WTC11 (cell line): ENCODE measurements around the gene NOS3. TPM values are rescaled to one million over a fixed set of nuclear protein-coding genes. Genes with fewer than 3 reads are reported as not detected.

Experiments
- ATAC-seq: fragments of 200-7000 bp; cut with Tn5 transposase; 2 replicates; pipeline ENCODE4 v1.10.0; 2021; ENCODE audit warnings: mild to moderate bottlenecking, moderate library complexity
- CTCF ChIA-PET: fragments of 300-600 bp; sonication (Branson Sonifier 250); formaldehyde crosslinking; loops from one replicate; lab custom pipeline; 2021; ENCODE audit warnings: antibody characterized with exemption; lab: Charles Lee
- POLR2A ChIA-PET: fragments of 350-600 bp; sonication (Branson Sonifier 250); formaldehyde crosslinking; loops from one replicate; lab custom pipeline; 2021; ENCODE audit warnings: antibody characterized with exemption; lab: Charles Lee
- DNase-seq: peaks from one replicate; pipeline ENCODE4 v3.0.0; 2021; ENCODE audit warnings: low spot score
- H3K27ac Mint-ChIP-seq: 2 replicates; pipeline ENCODE4 v1.8.0; 2021; ENCODE audit warnings: mixed read lengths
- H3K27me3 Mint-ChIP-seq: 2 replicates; pipeline ENCODE4 v1.8.0; 2021; ENCODE audit warnings: low read depth, mild to moderate bottlenecking, moderate library complexity, mixed read lengths
- H3K36me3 Mint-ChIP-seq: 2 replicates; pipeline ENCODE4 v1.8.0; 2021; ENCODE audit warnings: mixed read lengths
- H3K4me1 Mint-ChIP-seq: 2 replicates; pipeline ENCODE4 v1.8.0; 2022; ENCODE audit warnings: mixed read lengths
- H3K4me3 Mint-ChIP-seq: 2 replicates; pipeline ENCODE4 v1.8.0; 2021; ENCODE audit warnings: mild to moderate bottlenecking, moderate library complexity, mixed read lengths
- H3K9me3 Mint-ChIP-seq: 2 replicates; pipeline ENCODE4 v1.8.0; 2021; ENCODE audit warnings: mixed read lengths
- FOXK1 ChIP-seq: sonication (generic); formaldehyde crosslinking; IDR thresholded peaks from 2 replicates; pipeline ENCODE4 v1.8.0; 2022; ENCODE audit warnings: mild to moderate bottlenecking, moderate library complexity, missing genetic modification reagents
- GTF2I ChIP-seq: fragments of 250-450 bp; sonication (Bioruptor Pico); conservative IDR thresholded peaks from 2 replicates; pipeline ENCODE4 v1.4.0; 2021; ENCODE audit warnings: mild to moderate bottlenecking
- NFE2L1 ChIP-seq: sonication (generic); formaldehyde crosslinking; IDR thresholded peaks from 2 replicates; pipeline ENCODE4 v1.8.1; 2023; ENCODE audit warnings: missing genetic modification reagents
- NR1H2 ChIP-seq: sonication (generic); formaldehyde crosslinking; IDR thresholded peaks from 2 replicates; pipeline ENCODE4 v1.9.0; 2021; ENCODE audit warnings: mild to moderate bottlenecking, moderate library complexity, missing genetic modification reagents
- NR3C1 ChIP-seq: sonication (generic); formaldehyde crosslinking; conservative IDR thresholded peaks from 2 replicates; pipeline ENCODE4 v1.8.1; 2023; ENCODE audit warnings: low read depth, mild to moderate bottlenecking, missing genetic modification reagents
- OVOL2 ChIP-seq: fragments of 250-450 bp; sonication (Bioruptor Pico); IDR thresholded peaks from 2 replicates; pipeline ENCODE4 v1.9.0; 2021; ENCODE audit warnings: mild to moderate bottlenecking, borderline replicate concordance
- SP1 ChIP-seq: sonication (generic); formaldehyde crosslinking; conservative IDR thresholded peaks from 2 replicates; pipeline ENCODE4 v1.8.1; 2022; ENCODE audit warnings: missing genetic modification reagents
- TEAD4 ChIP-seq: sonication (generic); formaldehyde crosslinking; IDR thresholded peaks from 2 replicates; pipeline ENCODE4 v1.8.0; 2022; ENCODE audit warnings: mild to moderate bottlenecking, missing genetic modification reagents
- ZNF232 ChIP-seq: sonication (generic); formaldehyde crosslinking; IDR thresholded peaks from 2 replicates; pipeline ENCODE4 v1.8.0; 2022; ENCODE audit warnings: mild to moderate bottlenecking, missing genetic modification reagents
- ZNF416 ChIP-seq: fragments of 250-450 bp; sonication (Bioruptor Pico); IDR thresholded peaks from 2 replicates; pipeline ENCODE4 v1.9.0; 2021; ENCODE audit warnings: mild to moderate bottlenecking, inconsistent platforms
- ZNF423 ChIP-seq: fragments of 250-450 bp; sonication (Bioruptor Pico); IDR thresholded peaks from 2 replicates; pipeline ENCODE4 v2.1.2; 2022; ENCODE audit warnings: mild to moderate bottlenecking, moderate library complexity
- total RNA-seq: library from RNA; stranded (reverse); gene quantifications from 3 replicates; pipeline ENCODE4 v1.2.3, GENCODE V29; 2021
- TF ChIP-seq, protein P1 (sequence below): sonication (generic); formaldehyde crosslinking; IDR thresholded peaks from 2 replicates; pipeline ENCODE4 v1.8.1; 2023; ENCODE audit warnings: mild to moderate bottlenecking, missing genetic modification reagents, moderate library complexity
- TF ChIP-seq, protein P2 (sequence below): fragments of 250-450 bp; sonication (Bioruptor Pico); IDR thresholded peaks from 2 replicates; pipeline ENCODE4 v1.9.0; 2021; ENCODE audit warnings: moderate library complexity, mild to moderate bottlenecking, inconsistent platforms, borderline replicate concordance
- TF ChIP-seq, protein P3 (sequence below): sonication (generic); formaldehyde crosslinking; IDR thresholded peaks from 2 replicates; pipeline ENCODE4 v1.8.1; 2023; ENCODE audit warnings: mild to moderate bottlenecking, moderate library complexity, missing genetic modification reagents
- TF ChIP-seq, protein P4 (sequence below): sonication (generic); formaldehyde crosslinking; IDR thresholded peaks from 2 replicates; pipeline ENCODE4 v1.8.0; 2022; ENCODE audit warnings: mild to moderate bottlenecking, missing genetic modification reagents
- TF ChIP-seq, protein P5 (sequence below): sonication (generic); formaldehyde crosslinking; IDR thresholded peaks from 2 replicates; pipeline ENCODE4 v1.8.1; 2022; ENCODE audit warnings: mild to moderate bottlenecking, missing genetic modification reagents, moderate library complexity, borderline replicate concordance
- TF ChIP-seq, protein P6 (sequence below): fragments of 250-450 bp; sonication (Bioruptor Pico); IDR thresholded peaks from 2 replicates; pipeline ENCODE4 v1.9.0; 2021; ENCODE audit warnings: mild to moderate bottlenecking, borderline replicate concordance
- TF ChIP-seq, protein P7 (sequence below): sonication (generic); formaldehyde crosslinking; IDR thresholded peaks from 2 replicates; pipeline ENCODE4 v1.8.0; 2022; ENCODE audit warnings: mild to moderate bottlenecking, missing genetic modification reagents
- TF ChIP-seq, protein P8 (sequence below): sonication (generic); formaldehyde crosslinking; IDR thresholded peaks from 2 replicates; pipeline ENCODE4 v1.8.1; 2023; ENCODE audit warnings: mild to moderate bottlenecking, missing genetic modification reagents

Gene NOS3
- total RNA-seq, 1 experiment from 2014 or later: 6.6 TPM

DNA sequence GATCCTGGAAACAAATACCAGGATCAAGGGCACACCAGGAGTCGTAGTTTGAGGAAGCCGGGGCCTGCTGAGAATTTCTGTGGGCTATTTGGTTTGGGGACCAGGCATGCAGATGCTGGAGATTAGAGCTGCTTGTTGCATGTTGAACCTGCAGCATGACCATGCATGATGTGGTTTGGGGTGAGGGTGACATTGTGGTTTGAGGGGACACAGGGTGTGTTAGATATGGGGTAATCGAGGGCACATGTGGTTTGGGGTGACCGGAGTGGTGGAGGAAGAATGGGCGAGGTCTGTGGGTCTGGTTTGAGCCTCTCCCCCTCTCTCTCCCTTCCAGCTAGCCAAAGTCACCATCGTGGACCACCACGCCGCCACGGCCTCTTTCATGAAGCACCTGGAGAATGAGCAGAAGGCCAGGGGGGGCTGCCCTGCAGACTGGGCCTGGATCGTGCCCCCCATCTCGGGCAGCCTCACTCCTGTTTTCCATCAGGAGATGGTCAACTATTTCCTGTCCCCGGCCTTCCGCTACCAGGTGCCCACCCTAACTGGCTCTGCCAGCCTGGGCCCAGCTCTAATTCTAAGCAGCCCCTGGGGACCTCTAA lies 10.2 kb downstream of the NOS3 start (continued):
- TF ChIP-seq, protein P1, sequence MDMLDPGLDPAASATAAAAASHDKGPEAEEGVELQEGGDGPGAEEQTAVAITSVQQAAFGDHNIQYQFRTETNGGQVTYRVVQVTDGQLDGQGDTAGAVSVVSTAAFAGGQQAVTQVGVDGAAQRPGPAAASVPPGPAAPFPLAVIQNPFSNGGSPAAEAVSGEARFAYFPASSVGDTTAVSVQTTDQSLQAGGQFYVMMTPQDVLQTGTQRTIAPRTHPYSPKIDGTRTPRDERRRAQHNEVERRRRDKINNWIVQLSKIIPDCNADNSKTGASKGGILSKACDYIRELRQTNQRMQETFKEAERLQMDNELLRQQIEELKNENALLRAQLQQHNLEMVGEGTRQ (CRISPR knock-in tag): no peak
- TF ChIP-seq NR1H2: no peak

DNA sequence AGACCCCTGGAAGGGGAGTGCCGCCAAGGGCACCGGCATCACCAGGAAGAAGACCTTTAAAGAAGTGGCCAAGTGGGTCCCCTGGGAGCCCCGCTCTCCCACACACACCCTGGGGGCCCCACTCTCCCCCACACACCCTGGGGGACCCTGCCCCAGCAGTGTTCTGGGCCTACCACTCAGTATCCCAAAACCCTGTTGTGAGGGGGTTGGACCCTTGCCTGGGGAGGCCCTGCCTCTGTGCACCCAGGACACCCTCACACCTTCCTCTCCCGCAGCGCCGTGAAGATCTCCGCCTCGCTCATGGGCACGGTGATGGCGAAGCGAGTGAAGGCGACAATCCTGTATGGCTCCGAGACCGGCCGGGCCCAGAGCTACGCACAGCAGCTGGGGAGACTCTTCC lies 10.7 kb downstream of the NOS3 start:
- no peak overlapping the region for H3K27ac Mint-ChIP-seq
- H3K36me3 Mint-ChIP-seq: no peaks in the 10 kb centered on the region
- no peak overlapping the region for H3K4me3 Mint-ChIP-seq
- ATAC-seq (no peak), DNase-seq (no peak)
- H3K27me3 Mint-ChIP-seq: peaks cover 2% of the 10 kb centered on the region; the same call in 1 of the 2 replicates
- H3K9me3 Mint-ChIP-seq: no peaks in the 10 kb centered on the region
- ChIA-PET POLR2A (no interaction called here), CTCF (interaction anchor here (1.1 kb wide), 1 partner anchor 17 kb away, joined by 6 read pairs; no protein-coding TSS in a partner anchor)
- H3K4me1 Mint-ChIP-seq: 0 out of 2 replicates have a peak, but pooled peaks cover 2% of the 10 kb centered on the region
- TF ChIP-seq, protein P2, sequence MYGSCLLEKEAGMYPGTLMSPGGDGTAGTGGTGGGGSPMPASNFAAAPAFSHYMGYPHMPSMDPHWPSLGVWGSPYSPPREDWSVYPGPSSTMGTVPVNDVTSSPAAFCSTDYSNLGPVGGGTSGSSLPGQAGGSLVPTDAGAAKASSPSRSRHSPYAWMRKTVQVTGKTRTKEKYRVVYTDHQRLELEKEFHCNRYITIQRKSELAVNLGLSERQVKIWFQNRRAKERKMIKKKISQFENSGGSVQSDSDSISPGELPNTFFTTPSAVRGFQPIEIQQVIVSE (CRISPR knock-in tag): no peak
- TF ChIP-seq, protein P3, sequence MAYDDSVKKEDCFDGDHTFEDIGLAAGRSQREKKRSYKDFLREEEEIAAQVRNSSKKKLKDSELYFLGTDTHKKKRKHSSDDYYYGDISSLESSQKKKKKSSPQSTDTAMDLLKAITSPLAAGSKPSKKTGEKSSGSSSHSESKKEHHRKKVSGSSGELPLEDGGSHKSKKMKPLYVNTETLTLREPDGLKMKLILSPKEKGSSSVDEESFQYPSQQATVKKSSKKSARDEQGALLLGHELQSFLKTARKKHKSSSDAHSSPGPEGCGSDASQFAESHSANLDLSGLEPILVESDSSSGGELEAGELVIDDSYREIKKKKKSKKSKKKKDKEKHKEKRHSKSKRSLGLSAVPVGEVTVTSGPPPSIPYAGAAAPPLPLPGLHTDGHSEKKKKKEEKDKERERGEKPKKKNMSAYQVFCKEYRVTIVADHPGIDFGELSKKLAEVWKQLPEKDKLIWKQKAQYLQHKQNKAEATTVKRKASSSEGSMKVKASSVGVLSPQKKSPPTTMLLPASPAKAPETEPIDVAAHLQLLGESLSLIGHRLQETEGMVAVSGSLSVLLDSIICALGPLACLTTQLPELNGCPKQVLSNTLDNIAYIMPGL (CRISPR knock-in tag): no peak
- no peak for TF ChIP-seq TEAD4 (CRISPR knock-in tag)
- TF ChIP-seq ZNF423 (CRISPR knock-in tag): no peak
- no peak for TF ChIP-seq NR3C1 (CRISPR knock-in tag)
- no peak for TF ChIP-seq ZNF416
- TF ChIP-seq ZNF232: no peak
- TF ChIP-seq, protein P4, sequence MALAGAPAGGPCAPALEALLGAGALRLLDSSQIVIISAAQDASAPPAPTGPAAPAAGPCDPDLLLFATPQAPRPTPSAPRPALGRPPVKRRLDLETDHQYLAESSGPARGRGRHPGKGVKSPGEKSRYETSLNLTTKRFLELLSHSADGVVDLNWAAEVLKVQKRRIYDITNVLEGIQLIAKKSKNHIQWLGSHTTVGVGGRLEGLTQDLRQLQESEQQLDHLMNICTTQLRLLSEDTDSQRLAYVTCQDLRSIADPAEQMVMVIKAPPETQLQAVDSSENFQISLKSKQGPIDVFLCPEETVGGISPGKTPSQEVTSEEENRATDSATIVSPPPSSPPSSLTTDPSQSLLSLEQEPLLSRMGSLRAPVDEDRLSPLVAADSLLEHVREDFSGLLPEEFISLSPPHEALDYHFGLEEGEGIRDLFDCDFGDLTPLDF: no peak
- TF ChIP-seq, protein P5, sequence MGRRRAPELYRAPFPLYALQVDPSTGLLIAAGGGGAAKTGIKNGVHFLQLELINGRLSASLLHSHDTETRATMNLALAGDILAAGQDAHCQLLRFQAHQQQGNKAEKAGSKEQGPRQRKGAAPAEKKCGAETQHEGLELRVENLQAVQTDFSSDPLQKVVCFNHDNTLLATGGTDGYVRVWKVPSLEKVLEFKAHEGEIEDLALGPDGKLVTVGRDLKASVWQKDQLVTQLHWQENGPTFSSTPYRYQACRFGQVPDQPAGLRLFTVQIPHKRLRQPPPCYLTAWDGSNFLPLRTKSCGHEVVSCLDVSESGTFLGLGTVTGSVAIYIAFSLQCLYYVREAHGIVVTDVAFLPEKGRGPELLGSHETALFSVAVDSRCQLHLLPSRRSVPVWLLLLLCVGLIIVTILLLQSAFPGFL (CRISPR knock-in tag): no peak
- TF ChIP-seq FOXK1: no peak
- TF ChIP-seq, protein P6, sequence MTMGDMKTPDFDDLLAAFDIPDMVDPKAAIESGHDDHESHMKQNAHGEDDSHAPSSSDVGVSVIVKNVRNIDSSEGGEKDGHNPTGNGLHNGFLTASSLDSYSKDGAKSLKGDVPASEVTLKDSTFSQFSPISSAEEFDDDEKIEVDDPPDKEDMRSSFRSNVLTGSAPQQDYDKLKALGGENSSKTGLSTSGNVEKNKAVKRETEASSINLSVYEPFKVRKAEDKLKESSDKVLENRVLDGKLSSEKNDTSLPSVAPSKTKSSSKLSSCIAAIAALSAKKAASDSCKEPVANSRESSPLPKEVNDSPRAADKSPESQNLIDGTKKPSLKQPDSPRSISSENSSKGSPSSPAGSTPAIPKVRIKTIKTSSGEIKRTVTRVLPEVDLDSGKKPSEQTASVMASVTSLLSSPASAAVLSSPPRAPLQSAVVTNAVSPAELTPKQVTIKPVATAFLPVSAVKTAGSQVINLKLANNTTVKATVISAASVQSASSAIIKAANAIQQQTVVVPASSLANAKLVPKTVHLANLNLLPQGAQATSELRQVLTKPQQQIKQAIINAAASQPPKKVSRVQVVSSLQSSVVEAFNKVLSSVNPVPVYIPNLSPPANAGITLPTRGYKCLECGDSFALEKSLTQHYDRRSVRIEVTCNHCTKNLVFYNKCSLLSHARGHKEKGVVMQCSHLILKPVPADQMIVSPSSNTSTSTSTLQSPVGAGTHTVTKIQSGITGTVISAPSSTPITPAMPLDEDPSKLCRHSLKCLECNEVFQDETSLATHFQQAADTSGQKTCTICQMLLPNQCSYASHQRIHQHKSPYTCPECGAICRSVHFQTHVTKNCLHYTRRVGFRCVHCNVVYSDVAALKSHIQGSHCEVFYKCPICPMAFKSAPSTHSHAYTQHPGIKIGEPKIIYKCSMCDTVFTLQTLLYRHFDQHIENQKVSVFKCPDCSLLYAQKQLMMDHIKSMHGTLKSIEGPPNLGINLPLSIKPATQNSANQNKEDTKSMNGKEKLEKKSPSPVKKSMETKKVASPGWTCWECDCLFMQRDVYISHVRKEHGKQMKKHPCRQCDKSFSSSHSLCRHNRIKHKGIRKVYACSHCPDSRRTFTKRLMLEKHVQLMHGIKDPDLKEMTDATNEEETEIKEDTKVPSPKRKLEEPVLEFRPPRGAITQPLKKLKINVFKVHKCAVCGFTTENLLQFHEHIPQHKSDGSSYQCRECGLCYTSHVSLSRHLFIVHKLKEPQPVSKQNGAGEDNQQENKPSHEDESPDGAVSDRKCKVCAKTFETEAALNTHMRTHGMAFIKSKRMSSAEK: no peak

DNA sequence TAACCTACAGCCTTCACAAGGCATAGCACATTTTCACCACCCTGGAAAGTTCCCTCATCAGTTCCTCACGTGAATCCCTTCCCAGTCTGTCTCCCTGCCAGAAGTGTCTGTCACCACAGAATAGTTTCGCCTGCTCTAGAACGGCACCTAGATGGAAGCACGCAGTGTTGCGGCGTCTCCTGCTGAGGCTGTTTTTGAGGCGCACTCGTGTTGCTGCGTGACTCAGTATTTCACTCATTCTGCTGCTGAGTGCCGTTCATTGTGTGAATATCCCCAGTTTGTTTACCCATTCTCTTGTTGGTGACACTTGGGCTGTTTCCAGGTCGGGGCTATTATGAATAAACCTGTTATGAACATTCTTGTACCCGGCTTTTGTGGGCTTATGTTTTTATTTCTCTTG lies 12.8 kb downstream of the NOS3 start:
- no peaks in the 10 kb centered on the region for H3K27me3 Mint-ChIP-seq
- CTCF ChIA-PET: no interaction called here
- no peaks in the 10 kb centered on the region for H3K36me3 Mint-ChIP-seq
- H3K4me1 Mint-ChIP-seq: peaks cover 10% of the 10 kb centered on the region
- no peaks in the 10 kb centered on the region for H3K9me3 Mint-ChIP-seq
- no peak overlapping the region for H3K4me3 Mint-ChIP-seq
- no peak overlapping the region for H3K27ac Mint-ChIP-seq
- DNase-seq (no peak), ATAC-seq (no peak)
- POLR2A ChIA-PET: no interaction called here
- TF ChIP-seq, protein P3 (CRISPR knock-in tag): no peak
- TF ChIP-seq GTF2I (no peak), NFE2L1 (CRISPR knock-in tag) (no peak), SP1 (CRISPR knock-in tag) (no peak), OVOL2 (no peak)
- TF ChIP-seq, protein P7, sequence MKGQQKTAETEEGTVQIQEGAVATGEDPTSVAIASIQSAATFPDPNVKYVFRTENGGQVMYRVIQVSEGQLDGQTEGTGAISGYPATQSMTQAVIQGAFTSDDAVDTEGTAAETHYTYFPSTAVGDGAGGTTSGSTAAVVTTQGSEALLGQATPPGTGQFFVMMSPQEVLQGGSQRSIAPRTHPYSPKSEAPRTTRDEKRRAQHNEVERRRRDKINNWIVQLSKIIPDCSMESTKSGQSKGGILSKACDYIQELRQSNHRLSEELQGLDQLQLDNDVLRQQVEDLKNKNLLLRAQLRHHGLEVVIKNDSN (CRISPR knock-in tag): no peak
- TF ChIP-seq, protein P8, sequence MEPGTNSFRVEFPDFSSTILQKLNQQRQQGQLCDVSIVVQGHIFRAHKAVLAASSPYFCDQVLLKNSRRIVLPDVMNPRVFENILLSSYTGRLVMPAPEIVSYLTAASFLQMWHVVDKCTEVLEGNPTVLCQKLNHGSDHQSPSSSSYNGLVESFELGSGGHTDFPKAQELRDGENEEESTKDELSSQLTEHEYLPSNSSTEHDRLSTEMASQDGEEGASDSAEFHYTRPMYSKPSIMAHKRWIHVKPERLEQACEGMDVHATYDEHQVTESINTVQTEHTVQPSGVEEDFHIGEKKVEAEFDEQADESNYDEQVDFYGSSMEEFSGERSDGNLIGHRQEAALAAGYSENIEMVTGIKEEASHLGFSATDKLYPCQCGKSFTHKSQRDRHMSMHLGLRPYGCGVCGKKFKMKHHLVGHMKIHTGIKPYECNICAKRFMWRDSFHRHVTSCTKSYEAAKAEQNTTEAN (CRISPR knock-in tag): no peak
